K562 (cell line): Measurements from ENCODE around the gene MACROD2. TPM values are rescaled to one million over a fixed set of nuclear protein-coding genes. Genes with fewer than 3 reads are reported as not detected.

Experiments used
- ATAC-seq: fragments of 200-7000 bp; cut with Tn5 transposase; 3 replicates; pipeline ENCODE4 v1.9.1; 2020; ENCODE audit warnings: moderate library complexity
- BruUV-seq: library from RNA; stranded (reverse); fragments of 400-500 nt; replicated peaks from 2 replicates; lab custom pipeline; 2021; lab: Mats Ljungman, UMichigan
- CTCF ChIA-PET: fragments of 300-600 bp; formaldehyde crosslinking; extraction: SDS; loops from one replicate; lab custom pipeline; 2021; ENCODE audit warnings: low intra/inter-chr PET ratio; lab: Yijun Ruan, JAX
- POLR2A ChIA-PET: fragments of 300-600, 350-650 bp; sonication (Branson Sonifier 250); formaldehyde crosslinking; extraction: SDS; loops from one replicate; lab custom pipeline; 2021; ENCODE audit warnings: antibody characterized with exemption, inconsistent platforms; lab: Yijun Ruan, JAX
- DNase-seq, 4 experiments: peaks; one replicate each; pipeline versions ENCODE4 v3.0.0 to v3.0.0-alpha.2; 2011 to 2018; ENCODE audit warnings: low spot score in 3 of 4, mixed read lengths in 3 of 4; ENCODE audit errors: extremely low read depth in 1 of 4
- FAIRE-seq: peaks from 2 replicates; lab custom pipeline; 2011; peaks lifted over from hg19 to GRCh38; lab: Jason Lieb, UNC
- H2AFZ ChIP-seq: 2 replicates; pipeline ENCODE4 v1.6.0; 2011; ENCODE audit warnings: low read depth, low read length, control low read depth, inconsistent platforms
- H3K27ac ChIP-seq: fragments of 200-600 bp; 3 replicates; pipeline ENCODE4 v1.8.0; 2011; ENCODE audit warnings: low read depth, mild to moderate bottlenecking, control low read depth, inconsistent platforms, low read length, moderate library complexity, mixed read lengths; ENCODE audit errors: extremely low read depth
- H3K27me3 ChIP-seq, 2 experiments: fragments of 300-600 bp in 1 of 2; 2 replicates in 1 of 2; 3 replicates in 1 of 2; pipeline versions ENCODE4 v1.6.0 to v1.8.0; 2011; ENCODE audit warnings: inconsistent platforms in 2 of 2, low read length in 2 of 2, mild to moderate bottlenecking in 1 of 2, mixed read lengths in 1 of 2, moderate library complexity in 1 of 2; ENCODE audit not compliant: control insufficient read depth in 2 of 2, insufficient read depth in 2 of 2
- H3K36me3 ChIP-seq: fragments of 300-600 bp; 3 replicates; pipeline ENCODE4 v1.8.0; 2011; ENCODE audit warnings: mild to moderate bottlenecking, low read length, inconsistent platforms; ENCODE audit not compliant: control insufficient read depth, insufficient read depth
- H3K4me1 ChIP-seq, 2 experiments: fragments of 200-600 bp in 1 of 2; replicated peaks in 1 of 2; 2 replicates in 1 of 2; 3 replicates in 1 of 2; pipeline versions ENCODE4 v1.5.1 to v1.8.0; 2011; ENCODE audit warnings: inconsistent platforms in 2 of 2, low read length in 2 of 2, mild to moderate bottlenecking in 1 of 2, mixed read lengths in 1 of 2, moderate library complexity in 1 of 2; ENCODE audit not compliant: control insufficient read depth in 2 of 2, insufficient read depth in 2 of 2
- H3K4me2 ChIP-seq: 2 replicates; pipeline ENCODE4 v1.6.1; 2011; ENCODE audit warnings: low read length, control low read depth, inconsistent platforms, mixed read lengths; ENCODE audit not compliant: insufficient read depth
- H3K4me3 ChIP-seq: fragments of 200-600 bp; sonication (generic), shearing (Covaris generic); 2 replicates; pipeline ENCODE4 v1.5.1; 2016; ENCODE audit warnings: control low read depth, inconsistent platforms
- H3K79me2 ChIP-seq: fragments of 200-600 bp; 3 replicates; pipeline ENCODE4 v1.8.0; 2011; ENCODE audit warnings: low read length, inconsistent platforms; ENCODE audit not compliant: control insufficient read depth, insufficient read depth
- H3K9ac ChIP-seq, 2 experiments: 2 replicates each; pipeline versions ENCODE4 v1.6.0 to v1.6.1; 2011; ENCODE audit warnings: low read depth in 2 of 2, low read length in 2 of 2, control low read depth in 1 of 2, inconsistent platforms in 1 of 2, mild to moderate bottlenecking in 1 of 2, mixed read lengths in 1 of 2; ENCODE audit not compliant: insufficient read depth in 1 of 2
- H3K9me1 ChIP-seq: one replicate; pipeline ENCODE4 v1.6.0; 2011; ENCODE audit warnings: inconsistent platforms, mild to moderate bottlenecking, low read length, moderate library complexity; ENCODE audit not compliant: control insufficient read depth, insufficient read depth
- H3K9me3 ChIP-seq: replicated peaks from 2 replicates; pipeline ENCODE4 v1.5.1; 2011; ENCODE audit warnings: low read depth, low read length, inconsistent platforms; ENCODE audit not compliant: control insufficient read depth, insufficient read depth
- H4K20me1 ChIP-seq: replicated peaks from 2 replicates; pipeline ENCODE4 v1.6.1; 2011; ENCODE audit warnings: low read length, inconsistent platforms, mixed read lengths; ENCODE audit not compliant: control insufficient read depth, insufficient read depth
- BRD4 ChIP-seq: fragments of 200-600 bp; sonication (generic); IDR thresholded peaks from 2 replicates; pipeline ENCODE4 v1.6.1; 2017; ENCODE audit warnings: inconsistent platforms
- COPS2 ChIP-seq: fragments of 450-650 bp; conservative IDR thresholded peaks from 2 replicates; pipeline ENCODE4 v1.6.1; 2016; ENCODE audit warnings: mild to moderate bottlenecking, moderate library complexity
- CUX1 ChIP-seq: fragments of 200-800 bp; sonication (Bioruptor generic); IDR thresholded peaks from 2 replicates; pipeline ENCODE4 v1.6.1; 2016; ENCODE audit warnings: missing genetic modification characterization, missing compliant biosample characterization
- ERF ChIP-seq: fragments of 450-650 bp; formaldehyde crosslinking; IDR thresholded peaks from 2 replicates; pipeline ENCODE4 v1.4.0; 2020; ENCODE audit warnings: mild to moderate bottlenecking, mixed read lengths
- ETS1 ChIP-seq: conservative IDR thresholded peaks from 2 replicates; pipeline ENCODE4 v1.6.1; 2011; ENCODE audit warnings: low read depth, mild to moderate bottlenecking, low read length; ENCODE audit not compliant: control insufficient read depth
- HMG20A ChIP-seq: fragments of 450-650 bp; formaldehyde crosslinking; conservative IDR thresholded peaks from 2 replicates; pipeline ENCODE4 v1.4.0; 2020; ENCODE audit warnings: mild to moderate bottlenecking, mixed read lengths
- NCOA1 ChIP-seq: fragments of 450-650 bp; IDR thresholded peaks from 2 replicates; pipeline ENCODE4 v1.6.1; 2016; ENCODE audit warnings: low read depth
- NFXL1 ChIP-seq: fragments of 450-650 bp; formaldehyde crosslinking; IDR thresholded peaks from 2 replicates; pipeline ENCODE4 v1.4.0; 2021; ENCODE audit warnings: mild to moderate bottlenecking
- TCF7L2 ChIP-seq: fragments of 150-350 bp; IDR thresholded peaks from 2 replicates; pipeline ENCODE4 v1.6.1; 2016; ENCODE audit warnings: low read depth, mild to moderate bottlenecking, low read length, moderate library complexity
- ZNF124 ChIP-seq: sonication (generic); formaldehyde crosslinking; IDR thresholded peaks from 2 replicates; pipeline ENCODE4 v1.8.1; 2022; ENCODE audit warnings: missing genetic modification reagents
- ZNF174 ChIP-seq: fragments of 250-450 bp; sonication (Bioruptor Pico); IDR thresholded peaks from 2 replicates; pipeline ENCODE4 v1.4.0; 2020; ENCODE audit warnings: mild to moderate bottlenecking
- ZNF436 ChIP-seq: fragments of 250-450, 450-650 bp; sonication (Bioruptor Pico); formaldehyde crosslinking; IDR thresholded peaks from 2 replicates; pipeline ENCODE4 v1.7.0; 2020; ENCODE audit warnings: mild to moderate bottlenecking
- WGBS: fragments of 100-300 bp; shearing (Covaris generic); methylation state at CpG from one replicate; pipeline ENCODE4 v1.1.6; 2016; ENCODE audit warnings: low coverage, mixed read lengths; ENCODE audit not compliant: insufficient coverage; ENCODE audit errors: missing lambda C conversion rate; 5-methylcytosine and 5-hydroxymethylcytosine counted together
- in situ Hi-C: fragments of 300-500 bp; cut with MboI; formaldehyde crosslinking; loops from 4 replicates; pipeline ENCODE4 v1.15.0; 2018; ENCODE audit warnings: inconsistent platforms, mixed read lengths
- intact Hi-C: fragments of 100-400 bp; cut with micrococcal nuclease; formaldehyde crosslinking; loops from 2 replicates; pipeline ENCODE4 v1.14.2; 2022
- polyA plus RNA-seq, 8 experiments: library from polyadenylated mRNA; depleted of rRNA in 4 of 8; stranded (reverse) in 5 of 8; unstranded in 3 of 8; fragments of >200 nt; fragmentation: Nextera tagmentation in 2 of 8; fragmentation: Illumina TruSeq in 1 of 8; extraction: Ambion mirVana in 2 of 8; extraction: Trizol in 1 of 8; gene quantifications; 2 replicates each; pipeline versions ENCODE4 v1.2.1 to v1.2.3, GENCODE V29; 2011 to 2014; ENCODE audit warnings: inconsistent platforms in 1 of 8, missing spikeins in 1 of 8
- total RNA-seq, 7 experiments: library from RNA; depleted of rRNA in 6 of 7; stranded (reverse); fragments of >200 nt in 6 of 7; fragmentation: Illumina TruSeq in 2 of 7; extraction: Trizol in 2 of 7; gene quantifications; 2 replicates each; pipeline versions ENCODE4 v1.2.1 to v1.2.3, GENCODE V29; 2011 to 2021; ENCODE audit warnings: low replicate concordance in 1 of 7
- TF ChIP-seq, protein P1 (sequence below): fragments of 450-650 bp; formaldehyde crosslinking; IDR thresholded peaks from 2 replicates; pipeline ENCODE4 v1.4.0; 2022; ENCODE audit warnings: missing genetic modification characterization
- TF ChIP-seq, protein P2 (sequence below): fragments of 450-650 bp; formaldehyde crosslinking; conservative IDR thresholded peaks from 2 replicates; pipeline ENCODE4 v1.4.0; 2022; ENCODE audit warnings: mild to moderate bottlenecking, missing genetic modification characterization

Gene MACROD2
- total and polyA plus RNA-seq, 9 of the 15 experiments (the other 6 are each of a cell fraction or from before 2014, with no cell fraction given) = not detected

- TF ChIP-seq BRD4 (no peak), NFXL1 (CRISPR knock-in tag) (no peak), ZNF436 (CRISPR knock-in tag) (no peak), ERF (CRISPR knock-in tag) (no peak), HMG20A (CRISPR knock-in tag) (no peak), CUX1 (no peak)
- TF ChIP-seq, all 486 proteins: peak for 0
Observed at GRCh38 chr20:15064741-15065140, 1069.4 kb downstream of the MACROD2 start (continued).

DNA sequence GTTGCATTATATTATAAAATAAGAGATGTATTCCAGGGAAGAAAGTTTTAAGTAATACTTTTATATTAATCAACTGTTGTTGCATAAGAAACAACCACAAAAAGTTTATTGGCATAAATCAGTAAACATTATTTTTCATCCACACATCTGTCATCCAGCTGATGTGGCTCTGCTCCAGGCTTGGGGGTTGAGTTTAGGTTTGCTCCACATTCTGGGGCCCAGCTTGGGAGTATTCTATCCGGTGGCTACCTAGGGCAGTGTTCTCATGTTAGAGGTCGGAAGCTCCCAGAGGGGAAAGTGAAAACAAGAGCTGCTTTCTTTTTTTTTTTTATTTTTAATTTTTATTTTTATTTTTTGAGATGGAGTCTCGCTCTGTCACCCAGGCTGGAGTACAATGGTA lies 1070.5 kb downstream of the MACROD2 start:
- H4K20me1 ChIP-seq = no peaks in the 10 kb centered on the region
- H3K4me1 ChIP-seq = no peaks in the 10 kb centered on the region
- in situ Hi-C loops = no loop called here
- no peak for DNase-seq
- H3K79me2 ChIP-seq = no peaks in the 10 kb centered on the region
- H3K9me1 ChIP-seq = no peaks in the 10 kb centered on the region
- BruUV-seq = no TSS peak
- H2AFZ ChIP-seq = no peak overlapping the region
- no peak overlapping the region for H3K9ac ChIP-seq
- CTCF ChIA-PET = no interaction called here
- no peak for ATAC-seq
- no peaks in the 10 kb centered on the region for H3K9me3 ChIP-seq
- H3K4me2 ChIP-seq = no peak overlapping the region
- 0% methylated on average over 2 of the region's 3 CpGs for WGBS
- POLR2A ChIA-PET = no interaction called here
- H3K27ac ChIP-seq = no peak overlapping the region
- intact Hi-C loops = no loop called here
- H3K4me3 ChIP-seq = no peak overlapping the region
- H3K27me3 ChIP-seq = no peaks in the 10 kb centered on the region
- FAIRE-seq = no peak
- no peaks in the 10 kb centered on the region for H3K36me3 ChIP-seq
- no peak for TF ChIP-seq ZNF174 (CRISPR knock-in tag)
- no peak for TF ChIP-seq ETS1
- TF ChIP-seq NCOA1 = no peak
- no peak for TF ChIP-seq TCF7L2
- no peak for TF ChIP-seq COPS2
- TF ChIP-seq, protein P1, sequence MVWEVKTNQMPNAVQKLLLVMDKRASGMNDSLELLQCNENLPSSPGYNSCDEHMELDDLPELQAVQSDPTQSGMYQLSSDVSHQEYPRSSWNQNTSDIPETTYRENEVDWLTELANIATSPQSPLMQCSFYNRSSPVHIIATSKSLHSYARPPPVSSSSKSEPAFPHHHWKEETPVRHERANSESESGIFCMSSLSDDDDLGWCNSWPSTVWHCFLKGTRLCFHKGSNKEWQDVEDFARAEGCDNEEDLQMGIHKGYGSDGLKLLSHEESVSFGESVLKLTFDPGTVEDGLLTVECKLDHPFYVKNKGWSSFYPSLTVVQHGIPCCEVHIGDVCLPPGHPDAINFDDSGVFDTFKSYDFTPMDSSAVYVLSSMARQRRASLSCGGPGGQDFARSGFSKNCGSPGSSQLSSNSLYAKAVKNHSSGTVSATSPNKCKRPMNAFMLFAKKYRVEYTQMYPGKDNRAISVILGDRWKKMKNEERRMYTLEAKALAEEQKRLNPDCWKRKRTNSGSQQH (CRISPR knock-in tag) = no peak
- no peak for TF ChIP-seq ZNF124 (CRISPR knock-in tag)
- TF ChIP-seq, protein P2, sequence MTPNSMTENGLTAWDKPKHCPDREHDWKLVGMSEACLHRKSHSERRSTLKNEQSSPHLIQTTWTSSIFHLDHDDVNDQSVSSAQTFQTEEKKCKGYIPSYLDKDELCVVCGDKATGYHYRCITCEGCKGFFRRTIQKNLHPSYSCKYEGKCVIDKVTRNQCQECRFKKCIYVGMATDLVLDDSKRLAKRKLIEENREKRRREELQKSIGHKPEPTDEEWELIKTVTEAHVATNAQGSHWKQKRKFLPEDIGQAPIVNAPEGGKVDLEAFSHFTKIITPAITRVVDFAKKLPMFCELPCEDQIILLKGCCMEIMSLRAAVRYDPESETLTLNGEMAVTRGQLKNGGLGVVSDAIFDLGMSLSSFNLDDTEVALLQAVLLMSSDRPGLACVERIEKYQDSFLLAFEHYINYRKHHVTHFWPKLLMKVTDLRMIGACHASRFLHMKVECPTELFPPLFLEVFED (CRISPR knock-in tag) = no peak
